GM23338 (cell line): Measurements from ENCODE around the gene NUP214. TPM values are rescaled to one million over a fixed set of nuclear protein-coding genes. Genes with fewer than 3 reads are reported as not detected.

Source experiments
- ATAC-seq: fragments of 200-7000 bp; cut with Tn5 transposase; 3 replicates; pipeline ENCODE4 v1.9.1; 2020
- DNase-seq: peaks from one replicate; pipeline ENCODE4 v3.0.0-alpha.2; 2015; ENCODE audit warnings: low spot score
- H2AFZ ChIP-seq: fragments of 200-600 bp; sonication (generic); 2 replicates; pipeline ENCODE4 v1.8.0; 2016; ENCODE audit warnings: antibody characterized with exemption, mild to moderate bottlenecking, moderate library complexity
- H3F3A ChIP-seq: fragments of 200-600 bp; sonication (generic); replicated peaks from 2 replicates; pipeline ENCODE4 v1.8.0; 2017; ENCODE audit warnings: antibody characterized with exemption, mixed run types, low read depth
- H3K27ac ChIP-seq: fragments of 200-600 bp; sonication (generic); 2 replicates; pipeline ENCODE4 v1.6.1; 2016; ENCODE audit warnings: low read depth
- H3K27me3 ChIP-seq: fragments of 200-600 bp; sonication (generic); 2 replicates; pipeline ENCODE4 v1.8.0; 2016; ENCODE audit warnings: mild to moderate bottlenecking, mixed run types, moderate library complexity; ENCODE audit not compliant: insufficient read depth
- H3K36me3 ChIP-seq: fragments of 200-600 bp; sonication (generic); 2 replicates; pipeline ENCODE4 v1.8.0; 2016; ENCODE audit warnings: mild to moderate bottlenecking; ENCODE audit not compliant: insufficient read depth
- H3K4me1 ChIP-seq: fragments of 200-600 bp; sonication (generic); 2 replicates; pipeline ENCODE4 v1.8.0; 2016; ENCODE audit warnings: mild to moderate bottlenecking, moderate library complexity; ENCODE audit not compliant: insufficient read depth
- H3K4me2 ChIP-seq: fragments of 200-600 bp; sonication (generic); 2 replicates; pipeline ENCODE4 v1.7.1; 2017; ENCODE audit warnings: mixed run types
- H3K4me3 ChIP-seq: fragments of 200-600 bp; sonication (generic); 2 replicates; pipeline ENCODE4 v1.6.1; 2016; ENCODE audit warnings: mixed run types
- H3K79me2 ChIP-seq: fragments of 200-600 bp; sonication (generic); replicated peaks from 2 replicates; pipeline ENCODE4 v1.8.0; 2017; ENCODE audit warnings: mild to moderate bottlenecking; ENCODE audit not compliant: insufficient read depth
- H3K9me2 ChIP-seq: fragments of 200-600 bp; sonication (generic); 2 replicates; pipeline ENCODE4 v1.8.0; 2017; ENCODE audit not compliant: insufficient read depth
- H4K20me1 ChIP-seq: fragments of 200-600 bp; sonication (generic); replicated peaks from 2 replicates; pipeline ENCODE4 v1.8.0; 2017; ENCODE audit warnings: mild to moderate bottlenecking; ENCODE audit not compliant: insufficient read depth
- H3K27ac Mint-ChIP-seq: 2 replicates; pipeline ENCODE4 v1.8.0; 2020; ENCODE audit warnings: inconsistent platforms, mild to moderate bottlenecking, moderate library complexity, mixed read lengths
- H3K27me3 Mint-ChIP-seq: 3 replicates; pipeline ENCODE4 v1.8.0; 2022; ENCODE audit warnings: low read depth, mild to moderate bottlenecking, moderate library complexity, mixed read lengths, inconsistent platforms; ENCODE audit not compliant: insufficient read depth, poor library complexity
- H3K36me3 Mint-ChIP-seq: 3 replicates; pipeline ENCODE4 v1.8.0; 2021; ENCODE audit warnings: low read depth, mild to moderate bottlenecking, inconsistent platforms, moderate library complexity, mixed read lengths
- H3K4me1 Mint-ChIP-seq: 3 replicates; pipeline ENCODE4 v1.8.0; 2020; ENCODE audit warnings: mild to moderate bottlenecking, inconsistent platforms, mixed read lengths
- H3K4me3 Mint-ChIP-seq: 3 replicates; pipeline ENCODE4 v1.8.0; 2021; ENCODE audit warnings: moderate library complexity, mild to moderate bottlenecking, inconsistent platforms, mixed read lengths
- H3K9me3 Mint-ChIP-seq: 3 replicates; pipeline ENCODE4 v1.8.0; 2020; ENCODE audit warnings: moderate library complexity, mild to moderate bottlenecking, inconsistent platforms, mixed read lengths
- CREB1 ChIP-seq: fragments of 250-450 bp; sonication (Bioruptor Pico); IDR thresholded peaks from 2 replicates; pipeline ENCODE4 v1.5.0; 2020; ENCODE audit warnings: low read depth, mild to moderate bottlenecking, moderate library complexity
- CTCF ChIP-seq, 2 experiments: fragments of 200-600 bp in 1 of 2; sonication (generic) in 1 of 2; conservative IDR thresholded peaks; 2 replicates each; pipeline versions ENCODE4 v1.5.1 to v1.6.1; 2016 to 2017; ENCODE audit warnings: antibody characterized with exemption in 2 of 2, low read depth in 2 of 2, mild to moderate bottlenecking in 2 of 2, moderate library complexity in 1 of 2
- EZH2 ChIP-seq: fragments of 200-600 bp; sonication (generic); IDR thresholded peaks from one replicate; pipeline ENCODE4 v1.8.0; 2017; ENCODE audit warnings: antibody characterized with exemption, mild to moderate bottlenecking, low read depth; ENCODE audit not compliant: unreplicated experiment
- EZH2phosphoT487 ChIP-seq: fragments of 200-600 bp; sonication (generic); IDR thresholded peaks from one replicate; pipeline ENCODE4 v1.8.1; 2018; ENCODE audit warnings: antibody characterized with exemption; ENCODE audit not compliant: unreplicated experiment
- JUNB ChIP-seq: IDR thresholded peaks from one replicate; pipeline ENCODE4 v1.6.1; 2016; ENCODE audit warnings: antibody characterized with exemption; ENCODE audit not compliant: unreplicated experiment
- POLR2AphosphoS5 ChIP-seq: IDR thresholded peaks from 2 replicates; pipeline ENCODE4 v1.6.1; 2016; ENCODE audit warnings: antibody characterized with exemption, low read depth
- REST ChIP-seq: IDR thresholded peaks from one replicate; pipeline ENCODE4 v1.6.1; 2018; ENCODE audit warnings: antibody characterized with exemption; ENCODE audit not compliant: unreplicated experiment
- ZNF114 ChIP-seq: fragments of 250-450 bp; sonication (Bioruptor Pico); IDR thresholded peaks from 2 replicates; pipeline ENCODE4 v1.5.0; 2020; ENCODE audit warnings: mild to moderate bottlenecking, moderate library complexity
- ZNF331 ChIP-seq: fragments of 250-450 bp; sonication (Bioruptor Pico); IDR thresholded peaks from 2 replicates; pipeline ENCODE4 v1.5.0; 2020; ENCODE audit warnings: low read depth, mild to moderate bottlenecking, moderate library complexity
- ZNF462 ChIP-seq: fragments of 250-450 bp; sonication (Bioruptor Pico); IDR thresholded peaks from 2 replicates; pipeline ENCODE4 v1.5.0; 2020; ENCODE audit warnings: mild to moderate bottlenecking, moderate library complexity
- polyA plus RNA-seq: library from polyadenylated mRNA; unstranded; fragments of >200 nt; fragmentation: Nextera tagmentation; extraction: Ambion mirVana; gene quantifications from 2 replicates; pipeline ENCODE4 v1.2.1, GENCODE V29; 2016
- total RNA-seq: library from RNA; depleted of rRNA; stranded (reverse); fragments of >200 nt; shearing (Covaris generic); gene quantifications from 2 replicates; pipeline ENCODE4 v1.2.3, GENCODE V29; 2014

Gene NUP214
- total and polyA plus RNA-seq, 2 experiments from 2014 or later = 36.0 to 57.0 TPM

GRCh38 chr9:131081868-131082267 is 43.5 kb upstream of the NUP214 start (continued):
- TF ChIP-seq POLR2AphosphoS5 (no peak), JUNB (no peak), EZH2phosphoT487 (no peak), CTCF (conservative IDR thresholded peaks at IDR 0.05; ENCODE audit: low read depth in 2 of 2) (no peak)

GRCh38 chr9:131082774-131083512 is 42.4 kb upstream of the NUP214 start:
- H3K9me3 Mint-ChIP-seq = no peaks in the 10 kb centered on the region
- Histone ChIP-seq H3K4me2 (no peak overlapping the region), H3K79me2 (no peaks in the 10 kb centered on the region), H4K20me1 (no peaks in the 10 kb centered on the region), H3K4me3 (no peak overlapping the region), H2AFZ (no peak overlapping the region), H3K9me2 (no peaks in the 10 kb centered on the region), H3K27ac (no peak overlapping the region), H3K4me1 (no peaks in the 10 kb centered on the region), H3K36me3 (no peaks in the 10 kb centered on the region), H3F3A (no peaks in the 10 kb centered on the region), H3K27me3 (no peaks in the 10 kb centered on the region)
- ATAC-seq (no peak), DNase-seq (no peak)
- no peak overlapping the region for H3K4me3 Mint-ChIP-seq
- peaks cover 8% of the 10 kb centered on the region for H3K27me3 Mint-ChIP-seq
- no peaks in the 10 kb centered on the region for H3K36me3 Mint-ChIP-seq
- H3K4me1 Mint-ChIP-seq = no peaks in the 10 kb centered on the region; the same call in 2 of the 3 replicates
- no peak overlapping the region for H3K27ac Mint-ChIP-seq
- TF ChIP-seq POLR2AphosphoS5 (no peak), CREB1 (no peak), ZNF331 (CRISPR knock-in tag) (no peak), ZNF462 (CRISPR knock-in tag) (no peak), JUNB (no peak), EZH2 (no peak), CTCF (conservative IDR thresholded peaks at IDR 0.05; ENCODE audit: low read depth in 2 of 2) (no peak), ZNF114 (CRISPR knock-in tag) (no peak), REST (no peak)
